OCI-LY1 (cell line): ENCODE data around the gene EXOC6B.

Source experiments
- H2AFZ ChIP-seq: fragments of 200-600 bp; sonication (generic), shearing (Covaris generic); 2 replicates; pipeline ENCODE4 v1.6.0; 2014; ENCODE audit warnings: antibody characterized with exemption, mild to moderate bottlenecking, low read length
- H3F3A ChIP-seq: fragments of 200-600 bp; sonication (generic), shearing (Covaris generic); 2 replicates; pipeline ENCODE4 v1.6.0; 2014; ENCODE audit warnings: mild to moderate bottlenecking, antibody characterized with exemption, low read length, moderate library complexity; ENCODE audit not compliant: insufficient read depth
- H3K27ac ChIP-seq: fragments of 200-600 bp; sonication (generic); 2 replicates; pipeline ENCODE4 v1.5.1; 2014; ENCODE audit warnings: low read length, mixed run types, mild to moderate bottlenecking, low read depth; ENCODE audit not compliant: poor library complexity, severe bottlenecking
- H3K27me3 ChIP-seq: fragments of 200-600 bp; sonication (generic); 2 replicates; pipeline ENCODE4 v1.6.0; 2014; ENCODE audit warnings: antibody characterized with exemption, mild to moderate bottlenecking, low read length, moderate library complexity; ENCODE audit not compliant: insufficient read depth
- H3K36me3 ChIP-seq: fragments of 200-600 bp; sonication (generic); 2 replicates; pipeline ENCODE4 v1.6.1; 2014; ENCODE audit warnings: mild to moderate bottlenecking, antibody characterized with exemption, low read length, moderate library complexity, mixed read lengths; ENCODE audit not compliant: insufficient read depth
- H3K4me1 ChIP-seq: fragments of 200-600 bp; sonication (generic); 2 replicates; pipeline ENCODE4 v1.5.1; 2014; ENCODE audit warnings: mild to moderate bottlenecking, low read length, moderate library complexity; ENCODE audit not compliant: insufficient read depth, severe bottlenecking
- H3K4me2 ChIP-seq: fragments of 200-600 bp; sonication (generic), shearing (Covaris generic); 2 replicates; pipeline ENCODE4 v1.6.1; 2014; ENCODE audit warnings: low read length
- H3K4me3 ChIP-seq: fragments of 200-600 bp; sonication (generic); 2 replicates; pipeline ENCODE4 v1.5.1; 2014; ENCODE audit warnings: low read length, low read depth, mild to moderate bottlenecking, mixed read lengths; ENCODE audit not compliant: poor library complexity, severe bottlenecking
- H3K79me2 ChIP-seq: fragments of 200-600 bp; shearing (Covaris generic); 2 replicates; pipeline ENCODE4 v1.6.1; 2016; ENCODE audit warnings: mixed run types, low read length, mixed read lengths; ENCODE audit not compliant: insufficient read depth
- H3K9ac ChIP-seq: fragments of 200-600 bp; sonication (generic), shearing (Covaris generic); 2 replicates; pipeline ENCODE4 v1.6.1; 2014; ENCODE audit warnings: mild to moderate bottlenecking, low read length, mixed read lengths
- H3K9me2 ChIP-seq: fragments of 200-600 bp; sonication (generic), shearing (Covaris generic); 2 replicates; pipeline ENCODE4 v1.6.1; 2014; ENCODE audit warnings: low read depth, mild to moderate bottlenecking, low read length, mixed read lengths
- H3K9me3 ChIP-seq: fragments of 200-600 bp; shearing (Covaris generic); 2 replicates; pipeline ENCODE4 v1.6.1; 2014; ENCODE audit warnings: low read length, mixed read lengths
- H4K20me1 ChIP-seq: fragments of 200-600 bp; sonication (generic), shearing (Covaris generic); 2 replicates; pipeline ENCODE4 v1.6.0; 2016; ENCODE audit warnings: mild to moderate bottlenecking, low read length; ENCODE audit not compliant: insufficient read depth
- CTCF ChIP-seq: fragments of 200-600 bp; sonication (generic), shearing (Covaris generic); IDR thresholded peaks from 2 replicates; pipeline ENCODE4 v1.5.1; 2017; ENCODE audit warnings: mild to moderate bottlenecking, antibody characterized with exemption, low read length, moderate library complexity, mixed read lengths
- EZH2 ChIP-seq: fragments of 200-600 bp; sonication (generic), shearing (Covaris generic); IDR thresholded peaks from 2 replicates; pipeline ENCODE4 v1.8.0; 2017; ENCODE audit warnings: borderline replicate concordance, mixed run types, mild to moderate bottlenecking, antibody characterized with exemption, low read length, moderate library complexity, mixed read lengths

Gene EXOC6B

GRCh38 chr2:72330652-72331051, 495.2 kb downstream of the EXOC6B start:
- H3K4me2 ChIP-seq = no peak overlapping the region
- no peaks in the 10 kb centered on the region; the same call in 1 of the 2 replicates for H3K27me3 ChIP-seq
- H3K9me3 ChIP-seq = no peaks in the 10 kb centered on the region
- no peaks in the 10 kb centered on the region for H3F3A ChIP-seq
- TF ChIP-seq CTCF (no peak), EZH2 (no peak)
- no peaks in the 10 kb centered on the region for H3K79me2 ChIP-seq
- no peak overlapping the region for H3K27ac ChIP-seq
- H3K9ac ChIP-seq = no peak overlapping the region
- H3K9me2 ChIP-seq = no peaks in the 10 kb centered on the region
- H3K4me1 ChIP-seq = no peaks in the 10 kb centered on the region
- no peaks in the 10 kb centered on the region for H4K20me1 ChIP-seq
- H2AFZ ChIP-seq = no peak overlapping the region
- no peaks in the 10 kb centered on the region for H3K36me3 ChIP-seq
- no peak overlapping the region for H3K4me3 ChIP-seq

- Histone ChIP-seq H3K9me3 (no peaks in the 10 kb centered on the region), H3K9me2 (no peaks in the 10 kb centered on the region), H3K9ac (no peak overlapping the region), H4K20me1 (no peaks in the 10 kb centered on the region), H3K36me3 (no peaks in the 10 kb centered on the region), H3K79me2 (no peaks in the 10 kb centered on the region), H3K4me1 (no peaks in the 10 kb centered on the region), H3K4me3 (no peak overlapping the region), H3F3A (no peaks in the 10 kb centered on the region), H3K27me3 (no peaks in the 10 kb centered on the region; the same call in 1 of the 2 replicates), H3K27ac (no peak overlapping the region), H3K4me2 (no peak overlapping the region), H2AFZ (no peak overlapping the region)
- no peak for TF ChIP-seq CTCF
- TF ChIP-seq EZH2 = no peak
These were observed 499.1 kb downstream of the EXOC6B start for GRCh38 chr2:72326759-72327158.

DNA sequence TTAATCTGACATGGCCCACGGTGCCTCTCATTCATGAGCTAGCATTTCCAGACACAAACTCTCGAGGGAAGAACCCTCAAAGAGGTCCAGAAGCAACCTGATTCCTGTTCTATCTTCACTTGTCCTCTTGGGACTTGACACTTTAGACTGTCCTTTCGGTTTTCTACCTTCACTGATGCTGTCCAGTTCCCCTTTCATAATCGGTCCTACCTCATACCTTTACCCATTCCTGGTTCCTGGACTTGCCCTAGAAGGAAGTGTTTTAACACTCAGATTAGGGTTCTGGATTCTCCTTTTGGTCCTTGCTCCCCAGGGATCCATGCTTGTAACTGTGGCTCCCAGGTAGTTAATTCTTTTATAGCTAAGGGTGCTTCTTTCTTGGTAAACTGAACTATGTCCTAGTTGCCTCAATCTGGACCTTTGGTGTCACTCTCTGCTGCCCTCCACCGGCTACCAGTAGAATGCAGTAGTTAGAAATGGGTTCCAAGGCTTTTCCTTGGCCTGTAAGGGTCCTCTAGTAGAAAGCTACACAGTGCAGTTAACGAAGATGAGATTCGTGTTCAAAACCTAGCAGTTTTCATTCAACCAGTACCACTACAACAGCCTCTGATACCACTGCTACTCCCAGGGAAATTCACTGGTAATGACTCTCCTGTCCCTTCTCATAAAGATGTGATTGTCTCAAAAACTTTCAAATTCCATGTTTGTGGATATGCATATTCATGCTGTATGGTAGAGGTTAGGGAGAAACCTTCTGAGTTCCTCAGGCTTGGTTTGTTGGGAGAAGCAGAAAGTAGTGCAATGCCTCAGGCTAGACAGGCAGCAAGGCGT, 500.0 kb downstream of the EXOC6B start:
- Histone ChIP-seq H3K9me2 (no peaks in the 10 kb centered on the region), H4K20me1 (no peaks in the 10 kb centered on the region)

More for the DNA sequence above, 500.0 kb downstream of the EXOC6B start:
- no peaks in the 10 kb centered on the region for H3K79me2 ChIP-seq
- TF ChIP-seq CTCF = peak; percentile 76
- no peak for TF ChIP-seq EZH2
- no peaks in the 10 kb centered on the region for H3K9me3 ChIP-seq
- H3K27ac ChIP-seq = no peak overlapping the region
- no peak overlapping the region for H2AFZ ChIP-seq
- H3K9ac ChIP-seq = no peak overlapping the region
- H3K36me3 ChIP-seq = no peaks in the 10 kb centered on the region
- H3K4me3 ChIP-seq = no peak overlapping the region
- no peaks in the 10 kb centered on the region for H3K27me3 ChIP-seq
- no peaks in the 10 kb centered on the region for H3K4me1 ChIP-seq
- no peaks in the 10 kb centered on the region for H3F3A ChIP-seq
- no peak overlapping the region for H3K4me2 ChIP-seq
